GM19452 (cell line): ENCODE results near the gene DDX17.

Experiments used
- ATAC-seq: cut with Tn5 transposase; IDR thresholded peaks from one replicate; pipeline ENCODE4 v1.9.1; 2021; ENCODE audit not compliant: unreplicated experiment

DDX17 gene

DNA sequence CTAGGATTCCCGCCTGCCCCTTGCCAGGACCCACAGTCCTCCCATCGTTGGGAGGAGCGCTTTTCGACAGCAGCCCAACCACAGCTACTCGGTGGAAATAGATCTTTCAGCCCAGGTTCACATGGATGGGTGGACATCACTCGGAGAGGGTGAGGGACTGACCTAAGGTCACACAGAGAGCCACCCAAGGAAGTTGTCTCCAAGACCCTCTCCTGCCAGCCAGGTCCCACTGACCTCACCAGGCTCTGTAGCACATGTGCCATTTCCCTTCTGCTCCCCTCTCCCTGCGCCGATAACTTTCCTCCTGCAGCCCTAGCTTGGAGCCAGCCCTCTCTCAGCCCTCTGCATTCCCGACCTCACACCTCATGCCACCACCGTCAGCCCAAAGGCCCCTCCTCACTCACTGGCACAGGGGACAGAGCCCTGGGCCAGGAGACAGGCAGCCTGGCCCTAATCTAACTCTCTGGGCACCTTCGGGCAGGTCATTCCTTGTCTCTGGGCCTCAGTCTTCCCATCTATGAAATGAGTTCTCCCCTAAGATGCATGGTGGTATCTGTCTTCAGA is 55.8 kb downstream of the DDX17 start:
- no peak for ATAC-seq

DNA sequence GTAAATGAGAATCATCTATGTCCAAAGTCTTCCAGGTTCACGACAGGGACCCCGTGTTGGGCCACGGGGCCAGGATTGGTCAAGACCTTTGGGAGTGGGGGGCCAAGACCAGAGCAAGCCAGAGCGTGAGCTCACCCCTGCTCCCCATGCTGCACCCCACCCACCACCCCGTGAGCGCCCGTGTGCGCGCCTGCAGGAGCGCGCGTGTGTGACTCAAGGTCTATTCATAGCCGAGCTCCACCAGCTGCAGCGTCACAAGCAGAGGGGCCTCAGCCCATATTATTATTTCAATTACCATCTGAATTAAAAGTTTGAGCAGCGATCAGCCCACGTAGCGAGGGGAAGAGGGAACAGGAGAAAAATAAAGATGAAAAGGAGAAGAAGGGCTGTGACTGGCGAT is 56.3 kb downstream of the DDX17 start:
- ATAC-seq: no peak

DNA sequence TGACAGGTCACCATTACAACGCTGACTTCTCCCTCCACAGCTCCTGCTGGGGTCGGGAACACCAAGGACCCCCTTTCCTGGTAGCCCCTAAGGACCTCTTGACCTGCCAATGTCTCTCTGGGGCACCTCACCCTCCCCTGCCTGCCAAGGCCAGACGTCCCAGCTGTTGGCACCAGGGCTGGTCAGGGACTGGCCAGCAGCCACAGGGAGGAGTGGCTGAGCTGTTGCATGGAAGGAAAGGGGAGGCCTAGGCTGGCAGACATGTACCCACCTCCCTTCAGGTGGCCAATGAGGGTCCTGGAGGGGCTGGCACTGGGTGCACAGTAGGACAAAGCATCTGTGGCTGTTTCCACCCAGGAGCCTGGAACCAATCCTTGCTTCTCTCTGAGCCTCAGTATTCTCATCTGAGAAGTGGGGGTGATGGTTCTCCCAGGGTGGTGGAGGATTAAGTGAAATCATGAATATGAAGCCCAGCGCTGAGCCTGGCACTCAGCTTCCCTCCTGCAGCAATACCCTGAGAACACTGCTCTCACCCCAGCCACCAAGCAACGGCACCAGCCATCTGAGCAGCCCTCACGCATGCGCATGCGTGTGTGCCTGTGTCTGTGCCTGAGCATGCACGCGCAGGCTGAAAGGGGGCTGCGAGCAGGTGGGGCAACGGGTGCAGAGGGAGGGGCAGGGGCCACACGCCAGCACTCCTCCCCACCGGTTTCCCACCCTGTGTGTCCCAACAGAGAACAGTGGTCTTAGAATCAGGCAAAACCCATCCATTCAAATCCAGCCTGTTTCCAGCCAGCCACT is 57.0 kb downstream of the DDX17 start:
- no peak for ATAC-seq

DNA sequence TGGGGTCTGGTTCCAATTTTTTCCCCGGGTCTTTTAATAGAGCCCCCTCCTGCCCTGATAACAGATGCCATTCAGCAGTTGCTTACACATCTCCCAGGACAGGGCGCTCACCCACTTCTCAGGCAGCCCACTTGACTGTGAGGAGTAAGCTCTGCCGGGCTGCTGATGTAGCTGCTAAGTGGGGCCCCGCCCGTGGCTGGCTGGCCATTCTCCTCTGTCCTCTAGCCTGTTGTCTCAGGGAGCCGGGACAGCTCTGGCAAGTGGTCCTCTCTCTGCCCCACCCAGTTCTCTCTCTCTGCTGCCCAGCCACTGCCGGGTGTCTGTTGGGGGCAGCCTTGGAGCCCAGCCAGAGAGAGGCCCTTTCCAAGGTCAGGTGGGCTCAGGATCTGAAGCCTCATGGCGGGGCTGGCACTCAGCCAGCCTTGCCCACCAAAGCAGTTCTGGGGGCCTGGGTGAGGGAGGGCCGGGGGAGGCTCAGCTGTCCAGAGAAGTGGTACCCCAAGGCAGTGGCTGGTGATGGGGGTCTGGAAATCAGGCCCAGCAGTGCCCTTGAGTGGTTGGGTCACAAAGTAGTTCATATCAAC is 60.0 kb downstream of the DDX17 start:
- ATAC-seq: no peak

DNA sequence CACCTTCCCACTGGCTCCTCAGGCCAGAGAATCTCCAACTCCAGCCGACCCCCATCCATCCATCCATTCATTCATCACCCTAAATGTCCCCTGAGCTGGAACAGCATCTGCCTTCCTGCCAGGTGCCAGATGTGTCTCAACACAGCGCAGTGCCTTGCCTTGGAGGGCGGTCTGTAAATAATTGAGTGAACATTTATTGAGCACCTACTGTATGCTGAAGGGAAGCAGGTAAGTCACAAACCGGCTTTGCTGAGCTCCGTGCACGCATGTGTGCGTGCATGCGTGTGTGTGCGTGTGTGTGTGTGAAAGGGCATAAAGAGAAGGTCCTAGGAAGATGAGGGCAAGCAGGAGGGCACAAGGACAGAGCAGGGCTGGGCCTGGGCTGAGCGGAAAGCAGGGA is 61.3 kb downstream of the DDX17 start:
- no peak for ATAC-seq

DNA sequence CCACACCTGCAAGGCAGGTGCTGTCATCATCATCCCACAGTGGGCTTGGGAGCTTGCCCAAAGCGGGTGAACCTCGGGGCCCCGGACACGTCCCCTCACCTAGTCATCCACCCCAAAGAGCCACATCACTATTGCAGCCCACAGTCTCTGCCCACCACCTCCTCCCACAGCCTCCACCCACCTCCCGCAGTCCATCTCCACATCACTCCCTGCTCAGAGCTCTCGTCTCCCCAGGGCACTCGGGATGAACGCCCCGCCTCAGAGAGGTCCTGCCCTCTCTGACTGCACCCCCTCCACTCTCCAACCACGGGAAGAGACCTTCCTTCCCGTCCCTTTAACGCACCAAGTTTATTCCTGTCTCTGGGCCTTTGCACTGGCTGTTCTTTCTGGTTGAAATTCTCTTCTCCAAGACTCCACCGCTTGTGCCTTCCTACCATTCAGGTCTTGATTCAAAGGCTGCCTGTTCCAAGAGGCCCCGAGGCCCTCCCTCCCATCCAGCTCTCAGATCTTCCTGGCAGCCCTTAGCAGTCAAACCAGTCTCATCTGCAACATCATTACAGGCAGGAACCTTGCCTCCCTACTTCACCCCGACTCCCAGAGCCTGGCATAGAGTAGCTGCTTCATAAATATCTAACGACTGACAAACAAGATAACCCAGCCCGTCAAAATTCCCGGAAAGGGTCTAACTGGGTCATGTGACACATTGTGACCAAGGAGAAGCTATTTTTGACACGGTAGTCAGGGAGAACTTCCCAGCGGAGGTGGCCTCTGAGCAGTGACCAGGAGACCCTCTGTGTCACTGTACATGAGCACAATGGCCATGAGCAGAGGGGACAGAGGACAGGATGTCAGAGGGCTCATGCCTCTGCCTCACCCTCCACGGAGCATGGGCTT is 62.2 kb downstream of the DDX17 start:
- no peak for ATAC-seq

DNA sequence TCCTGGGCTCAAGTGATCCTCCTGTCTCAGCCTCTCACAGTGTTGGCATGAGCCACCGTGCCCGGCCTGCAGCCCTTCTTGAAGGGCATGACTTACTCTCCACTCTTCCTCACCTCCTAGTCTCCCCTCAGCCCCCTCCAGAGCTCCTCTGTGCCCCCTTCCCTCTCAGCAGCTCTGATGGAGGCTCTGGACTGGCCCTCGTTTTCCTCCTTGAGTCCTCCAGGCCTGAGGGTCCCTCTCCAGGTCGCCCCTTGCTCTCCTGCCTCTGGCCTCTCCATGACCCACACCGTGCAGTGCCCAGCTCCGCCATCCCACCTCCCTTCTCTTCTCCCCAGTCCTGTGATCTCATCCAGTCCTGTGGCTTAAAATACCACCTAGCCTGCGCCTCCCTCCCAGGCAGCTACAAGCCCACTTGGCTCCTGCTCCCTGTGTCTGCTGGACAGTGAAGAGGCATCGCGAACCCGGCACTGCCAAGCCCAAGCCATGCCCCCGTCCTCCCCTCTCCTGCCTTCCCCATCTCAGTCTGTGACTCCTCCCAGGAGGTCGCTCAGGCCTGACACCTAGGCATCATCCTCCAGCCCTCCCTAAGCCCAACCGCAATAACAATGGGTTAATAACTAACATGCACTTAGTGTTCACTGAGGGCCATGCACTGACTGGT is 63.0 kb downstream of the DDX17 start:
- ATAC-seq: no peak

DNA sequence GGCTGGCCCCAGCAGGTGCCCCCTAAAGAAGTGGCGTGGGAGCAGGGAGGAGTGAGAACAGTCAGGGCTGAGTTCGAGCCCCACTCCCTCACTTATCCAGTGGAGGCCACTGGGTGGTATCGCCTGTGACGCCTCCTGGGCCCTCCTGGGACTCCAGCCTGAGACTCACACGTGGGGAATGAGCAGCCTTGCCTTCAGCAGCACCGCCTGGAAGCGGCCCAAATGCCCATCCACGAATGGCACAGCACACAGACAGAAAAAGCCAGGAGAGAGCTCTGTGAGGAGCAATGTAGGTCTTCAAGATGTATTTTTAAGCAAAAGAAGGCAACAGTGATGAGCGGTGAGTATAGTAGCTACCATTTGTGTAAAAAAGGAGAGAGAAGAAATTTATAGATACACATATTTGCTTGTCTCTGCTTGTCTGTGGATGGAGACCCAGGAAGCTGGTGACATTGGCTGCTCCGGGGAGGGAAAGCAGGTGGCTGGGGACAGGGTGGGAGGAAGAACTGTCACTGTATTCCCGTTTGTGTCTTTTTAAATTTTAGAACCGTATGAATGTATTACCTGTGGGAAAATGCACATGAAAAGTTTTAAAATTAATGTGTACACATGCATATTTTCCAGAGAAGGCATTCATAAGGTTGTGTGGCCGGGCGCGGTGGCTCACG is 64.4 kb downstream of the DDX17 start:
- no peak for ATAC-seq

DNA sequence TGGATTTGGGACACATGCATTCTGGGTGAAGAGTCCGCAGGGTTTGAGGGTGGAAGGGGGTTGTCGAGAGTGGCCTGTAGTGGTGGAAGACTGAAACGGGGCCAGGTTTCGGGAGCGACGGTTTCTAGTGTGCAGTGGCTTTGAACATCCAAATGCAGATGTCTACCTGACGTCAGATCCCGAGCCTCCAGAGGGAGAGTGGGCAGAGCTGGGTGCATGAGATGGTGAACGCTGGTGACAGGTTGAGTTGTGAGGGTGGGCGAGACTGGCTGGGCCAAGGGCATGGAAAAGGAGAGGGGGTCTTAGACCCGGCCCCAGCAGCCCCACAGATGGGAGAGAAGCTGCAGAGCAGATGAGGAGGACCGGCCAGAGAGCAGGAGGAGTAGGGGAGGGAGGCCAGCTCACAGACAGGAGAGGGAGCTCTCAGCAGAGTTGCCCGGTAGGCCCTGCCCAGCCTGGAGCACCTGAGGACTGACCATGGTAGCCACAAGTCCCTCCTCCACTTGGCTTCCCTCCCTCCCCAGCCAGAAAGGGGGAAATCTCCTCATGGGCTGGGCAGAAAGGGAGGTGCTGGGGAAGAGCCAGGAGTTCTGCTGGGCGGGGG is 65.3 kb downstream of the DDX17 start:
- ATAC-seq: no peak

DNA sequence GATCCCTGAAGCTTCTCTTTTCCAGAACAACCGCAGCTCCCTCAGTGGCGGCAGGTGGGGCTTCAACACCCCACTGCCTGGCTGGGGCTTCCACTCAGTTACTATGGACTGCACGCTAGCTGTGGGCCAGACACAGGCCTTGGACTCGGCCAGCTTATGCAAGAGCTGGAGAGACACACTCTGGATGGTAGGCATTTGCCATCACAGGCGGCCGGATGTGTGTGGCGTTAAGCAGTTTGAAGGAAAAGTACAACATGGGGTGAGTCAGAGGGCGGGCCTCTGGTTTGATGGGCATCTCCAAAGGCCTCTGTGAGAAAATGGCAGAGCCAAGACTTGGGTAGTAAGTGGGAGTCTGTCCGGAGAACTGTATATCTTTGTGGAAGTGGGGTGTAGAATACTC is 68.7 kb downstream of the DDX17 start:
- no peak for ATAC-seq

DNA sequence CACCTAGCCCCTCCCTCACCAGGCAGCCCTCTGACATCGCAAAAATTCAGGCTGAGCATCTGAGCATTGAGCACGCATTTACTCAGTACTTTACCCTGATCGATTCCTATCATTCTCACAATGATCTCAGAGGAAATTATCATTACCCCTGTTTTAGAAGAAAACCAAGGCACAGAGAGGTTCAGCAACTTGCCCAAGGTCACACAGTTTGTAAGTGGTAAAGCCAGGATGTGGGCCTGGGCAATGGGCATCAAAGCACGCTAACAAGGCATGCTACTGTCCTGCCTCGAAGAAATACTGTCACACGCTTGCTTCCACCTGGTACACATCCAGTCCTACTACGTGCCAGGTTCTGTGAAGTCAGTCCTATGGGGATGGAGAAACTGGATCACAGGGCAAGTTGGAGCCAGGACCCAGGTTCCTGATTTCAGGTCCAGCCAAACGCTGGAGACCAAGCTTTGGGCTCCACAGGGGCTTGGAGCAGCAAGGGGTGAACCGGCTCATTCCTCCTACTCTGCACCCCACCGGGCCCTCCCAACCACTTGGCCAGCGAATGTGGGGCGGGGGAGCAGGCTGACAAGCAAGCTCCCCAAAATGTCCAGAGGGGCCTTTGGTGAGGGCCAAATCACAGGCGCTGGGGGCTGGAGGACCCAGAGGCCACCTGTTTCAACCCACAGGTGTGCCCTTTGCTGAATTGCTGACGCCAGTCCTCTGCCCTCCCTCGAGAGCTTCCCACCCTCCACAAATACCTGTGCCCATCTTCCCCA is 69.3 kb downstream of the DDX17 start:
- ATAC-seq: no peak

DNA sequence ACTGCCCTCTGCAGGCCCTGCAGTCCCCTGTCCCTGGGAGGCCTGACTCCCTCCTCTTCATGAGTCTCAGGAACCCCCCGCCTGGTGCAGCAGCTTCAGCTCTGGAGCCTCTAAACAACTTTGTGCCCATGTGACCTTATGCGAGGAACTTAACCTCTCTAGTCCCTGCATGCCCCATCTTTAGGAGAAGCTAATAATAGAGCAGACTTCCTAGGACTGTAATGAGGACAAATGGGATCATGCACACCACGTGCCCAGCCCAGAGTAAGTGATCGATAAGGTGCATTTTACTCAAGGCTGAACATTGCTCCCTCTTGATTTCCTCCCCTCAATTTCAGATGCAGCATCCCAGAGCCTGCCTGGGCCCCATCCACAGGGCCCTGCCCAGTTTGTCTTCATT is 70.1 kb downstream of the DDX17 start:
- no peak for ATAC-seq

DNA sequence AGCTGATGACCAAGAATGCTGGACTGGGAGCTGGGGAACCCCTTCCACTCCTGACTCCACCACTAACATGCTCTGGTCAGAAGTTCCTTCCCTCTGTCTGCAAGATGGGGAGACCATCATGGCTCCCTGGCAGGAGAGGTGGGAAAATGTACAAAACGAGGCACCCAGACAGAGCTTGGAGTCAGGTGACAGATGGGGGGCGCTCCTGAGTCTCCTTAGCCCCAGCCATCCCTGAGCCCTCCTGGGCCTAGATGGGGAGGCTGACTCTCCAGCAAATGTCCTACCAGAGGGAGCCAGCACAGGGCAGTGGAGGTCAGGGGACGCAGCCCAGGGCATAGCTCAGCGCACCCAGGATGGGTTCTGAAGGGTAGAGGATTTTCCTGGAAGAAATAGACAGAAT is 71.1 kb downstream of the DDX17 start:
- ATAC-seq: no peak

DNA sequence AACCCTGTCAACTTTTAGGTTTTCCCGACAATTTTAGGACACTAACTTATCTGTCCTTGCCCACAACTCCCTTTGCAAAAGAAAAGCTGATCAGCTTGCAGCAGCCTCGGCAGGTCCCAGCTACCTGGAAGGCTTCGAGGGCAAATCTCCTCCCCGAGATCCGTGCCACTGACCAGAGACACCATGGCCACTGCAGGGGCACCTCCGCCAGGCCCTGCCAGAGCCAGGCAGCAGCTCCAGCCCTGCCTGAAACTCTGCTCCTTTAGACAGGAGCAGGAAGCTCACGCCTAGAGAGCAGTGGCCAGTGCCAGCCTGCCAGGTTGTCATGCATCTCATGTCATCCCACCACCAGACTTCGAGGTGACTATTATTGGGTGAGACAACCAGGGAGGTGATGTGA is 72.2 kb downstream of the DDX17 start:
- ATAC-seq: no peak
